ENCODE measurements around the gene WIPI1.
A peak's percentile ranks its signal among the peaks of the same experiment; 100 is the strongest.
"Not testable (repeated sequence)": the region's sequence is repeated elsewhere in the genome, so short reads cannot be mapped to it uniquely, and the experiment has no call there.

WIPI1 gene

DNA sequence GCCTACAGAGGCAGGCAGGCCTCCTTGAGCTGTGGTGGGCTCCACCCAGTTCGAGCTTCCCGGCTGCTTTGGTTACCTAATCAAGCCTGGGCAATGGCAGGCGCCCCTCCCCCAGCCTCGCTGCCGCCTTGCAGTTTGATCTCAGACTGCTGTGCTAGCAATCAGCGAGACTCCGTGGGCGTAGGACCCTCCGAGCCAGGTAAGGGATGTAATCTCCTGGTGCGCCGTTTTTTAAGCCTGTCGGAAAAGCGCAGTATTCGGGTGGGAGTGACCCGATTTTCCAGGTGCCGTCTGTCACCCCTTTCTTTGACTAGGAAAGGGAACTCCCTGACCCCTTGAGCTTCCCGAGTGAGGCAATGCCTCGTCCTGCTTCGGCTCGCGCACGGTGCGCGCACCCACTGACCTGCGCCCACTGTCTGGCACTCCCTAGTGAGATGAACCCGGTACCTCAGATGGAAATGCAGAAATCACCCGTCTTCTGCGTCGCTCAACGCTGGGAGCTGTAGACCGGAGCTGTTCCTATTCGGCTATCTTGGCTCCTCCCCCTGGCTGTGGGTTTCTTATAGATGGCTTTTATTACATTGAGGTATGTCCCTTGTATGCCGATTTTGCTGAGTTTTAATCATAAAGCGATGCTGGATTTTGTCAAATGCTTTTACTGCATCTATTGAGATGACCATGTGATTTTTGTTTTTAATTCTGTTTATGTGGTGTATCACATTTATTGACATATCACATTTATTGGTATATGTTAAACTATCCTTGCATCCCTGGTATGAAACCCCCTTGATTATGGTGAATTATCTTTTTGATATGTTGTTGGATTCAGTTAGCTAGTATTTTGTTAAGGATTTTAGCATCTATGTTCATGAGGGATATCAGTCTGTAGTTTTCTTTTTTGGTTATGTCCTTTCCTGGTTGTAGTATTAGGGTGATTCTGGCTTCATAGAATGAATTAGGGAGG is 43.4 kb downstream of the WIPI1 start:
- peak; percentile 34 for DNase-seq

DNA sequence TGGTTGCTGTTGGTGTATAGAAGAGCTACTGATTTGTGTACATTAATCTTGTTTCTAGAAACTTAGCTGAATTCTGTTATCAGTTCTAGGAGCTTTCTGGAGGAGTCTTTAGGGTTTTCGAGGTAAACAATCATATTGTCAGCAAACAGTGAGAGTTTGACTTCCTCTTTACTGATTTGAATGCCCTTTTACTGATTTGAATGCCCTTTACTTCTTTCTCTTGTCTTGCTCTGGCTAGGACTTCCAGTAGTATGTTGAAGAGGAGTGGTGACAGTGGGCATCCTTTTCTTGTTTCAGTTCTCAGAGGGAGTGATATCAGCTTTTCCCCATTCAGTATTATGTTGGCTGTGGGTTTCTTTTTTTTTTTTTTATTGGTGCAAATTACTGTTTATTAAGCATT is 49.6 kb downstream of the WIPI1 start:
- DNase-seq: not testable (repeated sequence)

- DNase-seq: not testable (repeated sequence)
Measured at GRCh38 chr17:68403837-68404236, 53.5 kb downstream of the WIPI1 start.

GRCh38 chr17:68403122-68403521 is 54.2 kb downstream of the WIPI1 start:
- DNase-seq: no peak

GRCh38 chr17:68401288-68401687 is 56.0 kb downstream of the WIPI1 start:
- DNase-seq: no peak

- DNase-seq: no peak
Measured at GRCh38 chr17:68400404-68400735, 56.9 kb downstream of the WIPI1 start.

- no peak for DNase-seq
Measured at GRCh38 chr17:68399638-68400403, 57.5 kb downstream of the WIPI1 start.

- no peak for DNase-seq
Measured at GRCh38 chr17:68398691-68399637, 58.3 kb downstream of the WIPI1 start.

DNA sequence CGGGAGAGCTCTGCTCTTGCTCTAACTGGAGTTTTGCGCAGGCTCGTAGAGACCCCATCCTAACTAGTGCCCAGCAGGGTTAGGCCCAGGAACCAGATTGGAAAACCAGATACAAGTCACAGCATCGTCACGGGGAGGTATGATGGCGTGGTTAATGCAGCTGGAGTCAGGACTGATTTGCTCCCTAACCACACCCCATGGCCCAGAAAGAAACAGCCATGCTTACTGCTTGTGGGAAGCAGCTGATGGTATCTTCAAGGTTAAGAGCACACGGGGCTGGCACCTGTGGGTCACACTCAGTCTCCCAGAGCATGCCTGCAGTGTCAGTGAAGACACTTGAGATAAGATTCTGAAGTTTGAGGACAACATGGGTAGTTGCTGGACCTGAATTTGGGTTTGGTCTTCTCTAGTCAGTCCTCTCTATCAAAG is 60.2 kb downstream of the WIPI1 start:
- no peak for DNase-seq

DNA sequence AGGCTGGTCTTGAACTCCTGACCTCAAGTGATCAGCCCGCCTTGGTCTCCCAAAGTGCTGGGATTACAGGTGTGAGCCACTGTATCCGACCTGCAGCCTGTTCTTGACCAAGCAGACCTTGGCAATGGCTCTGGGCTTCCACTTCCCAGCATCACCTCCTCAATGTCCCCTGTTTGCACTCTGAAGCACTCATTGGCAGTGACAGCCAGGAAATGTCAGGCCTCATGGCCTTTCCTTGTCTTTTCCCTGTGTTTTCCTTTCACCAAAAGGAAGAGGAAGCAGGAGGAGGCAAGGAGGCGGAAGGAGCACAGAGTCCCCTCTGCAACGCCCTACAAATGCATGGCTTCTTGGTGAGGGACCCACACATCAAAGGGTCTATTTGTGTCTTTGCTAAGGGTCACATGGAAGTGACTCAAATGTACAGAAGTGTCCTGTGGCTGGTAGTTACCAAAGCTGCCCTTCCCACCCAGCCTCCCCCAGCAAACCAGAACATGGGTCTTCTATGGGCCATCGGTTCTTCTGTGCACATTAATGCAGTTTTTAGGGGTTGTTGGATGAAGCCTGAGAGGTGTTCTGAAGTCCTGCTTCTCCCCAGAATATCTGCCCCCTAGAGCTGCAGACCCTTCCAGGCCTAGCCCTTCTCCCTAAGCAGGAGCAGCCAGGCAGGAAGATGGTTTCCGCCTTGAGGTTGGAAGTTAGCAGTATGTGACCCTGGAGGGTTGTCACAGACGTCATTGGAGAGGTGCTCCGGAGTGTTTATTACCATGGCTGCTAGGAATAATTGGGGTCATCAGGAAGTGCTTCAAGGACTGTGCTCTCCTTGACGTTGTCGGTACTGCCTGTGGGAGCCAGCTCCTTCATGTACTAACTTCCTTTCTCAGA is 60.8 kb downstream of the WIPI1 start:
- no peak for DNase-seq

- DNase-seq: no peak
Measured at GRCh38 chr17:68394608-68395331, 62.5 kb downstream of the WIPI1 start.

- no peak for DNase-seq
Measured at GRCh38 chr17:68391561-68392268, 65.6 kb downstream of the WIPI1 start.

- no peak for DNase-seq
Measured at GRCh38 chr17:68390888-68391545, 66.3 kb downstream of the WIPI1 start.

DNA sequence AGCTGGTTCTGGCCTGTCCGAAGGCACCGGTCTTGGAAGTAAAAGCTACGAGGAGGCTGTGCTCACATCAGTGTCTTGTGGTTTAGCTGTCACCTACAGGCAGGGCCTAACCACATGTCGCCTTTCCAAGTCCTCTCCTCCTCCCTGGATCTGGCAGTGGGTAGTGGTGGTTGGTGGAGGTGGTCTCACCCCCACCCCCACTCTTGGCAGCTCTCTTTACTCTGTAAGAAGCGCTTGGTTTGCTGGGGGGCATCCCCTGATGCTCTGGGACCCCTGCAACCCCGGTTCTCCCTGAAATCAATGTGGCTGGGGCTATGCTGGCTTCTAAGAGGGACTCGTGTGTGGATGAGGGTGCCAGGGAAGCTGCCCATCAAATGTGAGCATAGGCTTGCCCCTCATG is 68.3 kb downstream of the WIPI1 start:
- no peak for DNase-seq

DNA sequence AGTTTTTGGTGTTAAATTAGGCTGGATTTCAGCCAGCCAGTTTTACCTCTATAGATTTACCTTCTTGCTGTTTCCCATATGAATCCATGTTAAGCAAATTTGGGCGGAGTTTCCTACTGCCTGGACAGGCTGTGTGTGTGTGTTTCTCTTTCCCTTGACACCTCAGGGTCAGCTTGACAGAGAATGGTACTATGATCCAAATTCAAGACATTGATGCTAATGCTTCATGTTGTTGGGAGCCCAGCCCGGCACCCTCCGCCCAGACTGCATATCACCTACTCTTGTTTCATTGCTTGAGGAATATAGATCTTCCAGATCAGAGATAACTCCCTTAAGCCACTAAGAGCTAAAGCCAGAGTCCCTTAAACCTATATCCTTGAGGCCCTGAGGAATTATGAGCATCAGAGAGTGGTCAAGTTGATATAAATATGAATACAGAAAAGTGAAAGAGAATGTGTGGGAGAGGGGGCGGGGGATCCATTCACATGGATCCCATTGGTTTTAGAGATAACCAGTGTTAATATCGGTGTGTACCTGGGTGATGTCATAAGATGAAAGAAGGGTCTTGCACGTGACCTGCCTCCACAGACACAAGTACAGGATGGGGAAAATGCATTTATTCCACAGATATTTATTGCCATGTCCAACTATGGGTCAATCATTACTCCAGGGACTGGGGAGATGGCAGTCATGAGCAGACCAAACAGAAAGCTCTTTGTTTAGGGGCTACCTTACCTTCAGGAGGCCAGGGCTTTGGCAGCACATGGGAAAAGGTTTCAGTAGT is 69.7 kb downstream of the WIPI1 start:
- DNase-seq: no peak

- no peak for DNase-seq
Measured at GRCh38 chr17:68385490-68386215, 71.6 kb downstream of the WIPI1 start.

DNA sequence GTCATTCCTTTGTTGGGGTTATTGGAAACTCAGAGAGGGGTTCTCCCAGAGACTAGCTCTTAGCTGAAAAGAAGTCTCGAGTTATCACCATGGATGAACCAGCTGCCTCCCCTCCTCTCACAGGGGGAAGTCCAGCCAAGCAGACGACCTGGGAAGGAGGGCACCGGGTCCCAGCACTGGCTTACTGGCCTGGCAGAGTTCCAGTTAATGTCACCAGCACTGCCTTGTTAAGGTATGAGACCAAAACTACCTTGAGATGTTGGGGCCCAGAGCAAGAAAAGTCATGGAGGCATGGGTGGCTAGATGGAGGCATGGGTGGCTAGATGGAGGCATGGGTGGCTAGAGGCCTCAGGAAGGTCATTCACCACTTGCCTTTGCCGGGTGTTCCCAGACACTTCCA is 72.4 kb downstream of the WIPI1 start:
- DNase-seq: no peak

DNA sequence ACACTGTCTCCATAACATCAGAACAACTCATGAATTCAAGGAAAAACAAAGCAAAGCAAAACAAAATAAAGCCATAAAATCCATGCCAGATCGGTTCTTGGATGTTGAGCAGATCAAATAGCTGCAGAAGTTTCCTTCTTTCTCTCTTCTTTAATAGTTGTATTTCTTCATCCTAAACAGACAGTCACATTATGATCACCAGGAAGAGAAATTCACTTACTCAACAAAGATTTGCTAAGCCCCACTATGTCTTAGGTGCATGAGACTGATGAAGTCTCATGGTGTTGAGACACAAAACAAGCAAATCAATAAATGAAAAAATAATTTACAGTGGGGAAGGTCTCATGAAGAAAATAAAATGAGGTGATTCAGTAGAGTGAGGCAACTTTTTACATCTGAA is 72.8 kb downstream of the WIPI1 start:
- no peak for DNase-seq

All from T-helper 9 cell (primary cell).